A549 (cell line): ENCODE results near the gene NADK2.

Experiments
- BHLHE40 ChIP-seq: IDR thresholded peaks from 2 replicates; pipeline ENCODE4 v1.6.1; 2012; ENCODE audit warnings: low read depth, low read length, inconsistent platforms
- ESRRA ChIP-seq: fragments of 150-350 bp; IDR thresholded peaks from 2 replicates; pipeline ENCODE4 v1.6.1; 2014; ENCODE audit warnings: mild to moderate bottlenecking, low read length, borderline replicate concordance
- HDAC2 ChIP-seq: fragments of 200-600 bp; sonication (generic); IDR thresholded peaks from 2 replicates; pipeline ENCODE4 v1.6.1; 2016
- POLR2AphosphoS2 ChIP-seq: conservative IDR thresholded peaks from 2 replicates; pipeline ENCODE4 v1.6.1; 2012; ENCODE audit warnings: low read length, improper control_type of control experiment, inconsistent platforms
- RAD21 ChIP-seq, 2 experiments: fragments of >200 bp in 1 of 2; sonication (Bioruptor Twin) in 1 of 2; formaldehyde crosslinking in 1 of 2; IDR thresholded peaks in 1 of 2; conservative IDR thresholded peaks in 1 of 2; 2 replicates in 1 of 2; 3 replicates in 1 of 2; pipeline ENCODE4 v1.6.1; 2012 to 2018; ENCODE audit warnings: inconsistent platforms in 1 of 2
- TP53 ChIP-seq: fragments of 250-450 bp; sonication (Bioruptor Pico); IDR thresholded peaks from 2 replicates; pipeline ENCODE4 v1.5.0; 2021; ENCODE audit warnings: mild to moderate bottlenecking, moderate library complexity
- ZNF302 ChIP-seq: fragments of 250-450 bp; sonication (Bioruptor Pico); IDR thresholded peaks from 2 replicates; pipeline ENCODE4 v1.9.0; 2021; ENCODE audit warnings: inconsistent platforms, mild to moderate bottlenecking, moderate library complexity
- TF ChIP-seq, protein P1 (sequence below): fragments of >200 bp; sonication (Bioruptor Twin); formaldehyde crosslinking; IDR thresholded peaks from 3 replicates; pipeline ENCODE4 v1.5.1; 2016
- TF ChIP-seq, protein P2 (sequence below): fragments of 200-600 bp; sonication (generic); IDR thresholded peaks from 2 replicates; pipeline ENCODE4 v1.6.1; 2016; ENCODE audit warnings: antibody characterized with exemption, mild to moderate bottlenecking, moderate library complexity

DNA sequence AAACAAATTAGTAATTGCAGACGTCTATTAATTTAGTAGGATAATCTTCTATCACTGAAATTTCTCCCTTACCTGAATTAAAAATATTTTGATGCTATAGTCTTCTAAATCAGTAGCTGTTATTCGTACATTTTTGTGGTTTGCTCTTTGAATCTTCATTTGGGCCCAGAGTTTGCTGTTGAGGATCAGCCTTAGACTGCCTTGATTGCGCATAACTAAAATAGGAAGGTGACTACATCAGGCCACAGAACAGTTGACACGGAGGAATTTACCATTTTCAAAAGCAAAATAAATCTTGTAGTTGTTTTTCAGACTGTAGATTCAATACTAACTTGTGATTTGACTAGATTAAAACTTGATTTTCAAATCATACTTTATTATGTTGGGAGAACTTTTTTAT is 11.8 kb upstream of the NADK2 start:
- TF ChIP-seq, protein P1, sequence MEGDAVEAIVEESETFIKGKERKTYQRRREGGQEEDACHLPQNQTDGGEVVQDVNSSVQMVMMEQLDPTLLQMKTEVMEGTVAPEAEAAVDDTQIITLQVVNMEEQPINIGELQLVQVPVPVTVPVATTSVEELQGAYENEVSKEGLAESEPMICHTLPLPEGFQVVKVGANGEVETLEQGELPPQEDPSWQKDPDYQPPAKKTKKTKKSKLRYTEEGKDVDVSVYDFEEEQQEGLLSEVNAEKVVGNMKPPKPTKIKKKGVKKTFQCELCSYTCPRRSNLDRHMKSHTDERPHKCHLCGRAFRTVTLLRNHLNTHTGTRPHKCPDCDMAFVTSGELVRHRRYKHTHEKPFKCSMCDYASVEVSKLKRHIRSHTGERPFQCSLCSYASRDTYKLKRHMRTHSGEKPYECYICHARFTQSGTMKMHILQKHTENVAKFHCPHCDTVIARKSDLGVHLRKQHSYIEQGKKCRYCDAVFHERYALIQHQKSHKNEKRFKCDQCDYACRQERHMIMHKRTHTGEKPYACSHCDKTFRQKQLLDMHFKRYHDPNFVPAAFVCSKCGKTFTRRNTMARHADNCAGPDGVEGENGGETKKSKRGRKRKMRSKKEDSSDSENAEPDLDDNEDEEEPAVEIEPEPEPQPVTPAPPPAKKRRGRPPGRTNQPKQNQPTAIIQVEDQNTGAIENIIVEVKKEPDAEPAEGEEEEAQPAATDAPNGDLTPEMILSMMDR: no peak
- TF ChIP-seq POLR2AphosphoS2 (no peak), ESRRA (no peak), ZNF302 (CRISPR knock-in tag) (no peak), TP53 (no peak), HDAC2 (no peak), BHLHE40 (no peak), RAD21 (conservative IDR thresholded peaks at IDR 0.05 in 1 of 2, IDR thresholded peaks at IDR 0.05 in 1 of 2) (no peak)
- TF ChIP-seq, protein P2, sequence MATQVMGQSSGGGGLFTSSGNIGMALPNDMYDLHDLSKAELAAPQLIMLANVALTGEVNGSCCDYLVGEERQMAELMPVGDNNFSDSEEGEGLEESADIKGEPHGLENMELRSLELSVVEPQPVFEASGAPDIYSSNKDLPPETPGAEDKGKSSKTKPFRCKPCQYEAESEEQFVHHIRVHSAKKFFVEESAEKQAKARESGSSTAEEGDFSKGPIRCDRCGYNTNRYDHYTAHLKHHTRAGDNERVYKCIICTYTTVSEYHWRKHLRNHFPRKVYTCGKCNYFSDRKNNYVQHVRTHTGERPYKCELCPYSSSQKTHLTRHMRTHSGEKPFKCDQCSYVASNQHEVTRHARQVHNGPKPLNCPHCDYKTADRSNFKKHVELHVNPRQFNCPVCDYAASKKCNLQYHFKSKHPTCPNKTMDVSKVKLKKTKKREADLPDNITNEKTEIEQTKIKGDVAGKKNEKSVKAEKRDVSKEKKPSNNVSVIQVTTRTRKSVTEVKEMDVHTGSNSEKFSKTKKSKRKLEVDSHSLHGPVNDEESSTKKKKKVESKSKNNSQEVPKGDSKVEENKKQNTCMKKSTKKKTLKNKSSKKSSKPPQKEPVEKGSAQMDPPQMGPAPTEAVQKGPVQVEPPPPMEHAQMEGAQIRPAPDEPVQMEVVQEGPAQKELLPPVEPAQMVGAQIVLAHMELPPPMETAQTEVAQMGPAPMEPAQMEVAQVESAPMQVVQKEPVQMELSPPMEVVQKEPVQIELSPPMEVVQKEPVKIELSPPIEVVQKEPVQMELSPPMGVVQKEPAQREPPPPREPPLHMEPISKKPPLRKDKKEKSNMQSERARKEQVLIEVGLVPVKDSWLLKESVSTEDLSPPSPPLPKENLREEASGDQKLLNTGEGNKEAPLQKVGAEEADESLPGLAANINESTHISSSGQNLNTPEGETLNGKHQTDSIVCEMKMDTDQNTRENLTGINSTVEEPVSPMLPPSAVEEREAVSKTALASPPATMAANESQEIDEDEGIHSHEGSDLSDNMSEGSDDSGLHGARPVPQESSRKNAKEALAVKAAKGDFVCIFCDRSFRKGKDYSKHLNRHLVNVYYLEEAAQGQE: no peak
